AG09319 (cell line): ENCODE results near the gene PHLDA2.

Experiments
- DNase-seq: peaks from one replicate; pipeline ENCODE4 v3.0.0-alpha.2; 2010; ENCODE audit warnings: low read depth; ENCODE audit errors: extremely low read depth
- TF ChIP-seq, protein P1 (sequence below): IDR thresholded peaks from 2 replicates; pipeline ENCODE4 v1.5.1; 2011; ENCODE audit warnings: low read depth, mild to moderate bottlenecking, inconsistent platforms, low read length, moderate library complexity

Gene PHLDA2

DNA sequence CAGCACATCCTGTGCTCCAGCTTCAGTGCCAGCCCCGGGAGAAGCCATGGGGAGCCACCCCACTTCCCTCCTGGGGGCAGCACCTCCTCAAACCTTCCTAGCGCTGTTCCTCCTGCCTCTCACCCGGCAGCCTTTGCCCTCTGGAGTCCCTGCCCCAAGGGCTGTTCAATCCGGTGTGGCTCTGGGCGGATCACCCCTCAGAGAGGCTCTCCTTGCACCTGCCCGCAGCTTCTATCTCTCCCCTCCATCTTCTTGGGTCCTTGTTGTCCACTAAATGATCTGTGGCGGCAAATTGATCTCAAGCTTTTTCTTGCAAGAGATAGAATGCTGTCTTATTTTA is 25.6 kb downstream of the PHLDA2 start:
- TF ChIP-seq, protein P1, sequence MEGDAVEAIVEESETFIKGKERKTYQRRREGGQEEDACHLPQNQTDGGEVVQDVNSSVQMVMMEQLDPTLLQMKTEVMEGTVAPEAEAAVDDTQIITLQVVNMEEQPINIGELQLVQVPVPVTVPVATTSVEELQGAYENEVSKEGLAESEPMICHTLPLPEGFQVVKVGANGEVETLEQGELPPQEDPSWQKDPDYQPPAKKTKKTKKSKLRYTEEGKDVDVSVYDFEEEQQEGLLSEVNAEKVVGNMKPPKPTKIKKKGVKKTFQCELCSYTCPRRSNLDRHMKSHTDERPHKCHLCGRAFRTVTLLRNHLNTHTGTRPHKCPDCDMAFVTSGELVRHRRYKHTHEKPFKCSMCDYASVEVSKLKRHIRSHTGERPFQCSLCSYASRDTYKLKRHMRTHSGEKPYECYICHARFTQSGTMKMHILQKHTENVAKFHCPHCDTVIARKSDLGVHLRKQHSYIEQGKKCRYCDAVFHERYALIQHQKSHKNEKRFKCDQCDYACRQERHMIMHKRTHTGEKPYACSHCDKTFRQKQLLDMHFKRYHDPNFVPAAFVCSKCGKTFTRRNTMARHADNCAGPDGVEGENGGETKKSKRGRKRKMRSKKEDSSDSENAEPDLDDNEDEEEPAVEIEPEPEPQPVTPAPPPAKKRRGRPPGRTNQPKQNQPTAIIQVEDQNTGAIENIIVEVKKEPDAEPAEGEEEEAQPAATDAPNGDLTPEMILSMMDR: no peak
- DNase-seq: no peak

- no peak for DNase-seq
- TF ChIP-seq, protein P1: no peak
Measured at GRCh38 chr11:2902784-2903671, 26.2 kb downstream of the PHLDA2 start.

- TF ChIP-seq, protein P1: no peak
- peak; percentile 69 for DNase-seq
Measured at GRCh38 chr11:2901854-2902783, 27.1 kb downstream of the PHLDA2 start.

DNA sequence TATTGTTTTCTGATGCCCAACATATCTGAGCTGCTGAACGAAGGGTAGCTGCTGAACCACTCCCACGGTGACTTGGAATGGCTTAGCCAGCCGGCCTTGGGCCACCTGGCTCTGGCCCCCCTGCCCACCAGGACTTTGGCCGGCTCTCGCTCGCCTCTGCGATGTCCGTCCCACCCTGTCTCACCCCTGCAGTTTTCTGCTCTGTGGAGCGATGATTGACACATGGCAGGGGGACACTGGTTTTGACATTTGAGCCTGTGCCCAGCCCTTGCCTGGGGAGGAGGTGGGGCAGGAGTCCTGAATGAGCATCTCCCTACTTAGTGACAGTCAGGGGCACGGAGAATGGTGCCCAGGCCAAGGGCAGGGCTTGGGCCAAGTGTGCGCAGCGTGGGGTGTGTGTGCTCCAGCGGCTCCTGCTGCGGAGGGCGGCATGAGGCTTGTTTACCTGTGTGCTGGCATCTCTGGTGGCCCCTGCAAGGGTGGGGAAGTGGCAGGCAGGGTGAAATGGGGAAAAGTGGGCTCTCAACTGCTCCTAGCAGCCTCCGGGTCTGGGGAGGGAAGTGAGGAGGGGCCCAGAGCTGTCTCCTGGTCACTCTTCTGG is 27.9 kb downstream of the PHLDA2 start:
- DNase-seq: no peak

DNA sequence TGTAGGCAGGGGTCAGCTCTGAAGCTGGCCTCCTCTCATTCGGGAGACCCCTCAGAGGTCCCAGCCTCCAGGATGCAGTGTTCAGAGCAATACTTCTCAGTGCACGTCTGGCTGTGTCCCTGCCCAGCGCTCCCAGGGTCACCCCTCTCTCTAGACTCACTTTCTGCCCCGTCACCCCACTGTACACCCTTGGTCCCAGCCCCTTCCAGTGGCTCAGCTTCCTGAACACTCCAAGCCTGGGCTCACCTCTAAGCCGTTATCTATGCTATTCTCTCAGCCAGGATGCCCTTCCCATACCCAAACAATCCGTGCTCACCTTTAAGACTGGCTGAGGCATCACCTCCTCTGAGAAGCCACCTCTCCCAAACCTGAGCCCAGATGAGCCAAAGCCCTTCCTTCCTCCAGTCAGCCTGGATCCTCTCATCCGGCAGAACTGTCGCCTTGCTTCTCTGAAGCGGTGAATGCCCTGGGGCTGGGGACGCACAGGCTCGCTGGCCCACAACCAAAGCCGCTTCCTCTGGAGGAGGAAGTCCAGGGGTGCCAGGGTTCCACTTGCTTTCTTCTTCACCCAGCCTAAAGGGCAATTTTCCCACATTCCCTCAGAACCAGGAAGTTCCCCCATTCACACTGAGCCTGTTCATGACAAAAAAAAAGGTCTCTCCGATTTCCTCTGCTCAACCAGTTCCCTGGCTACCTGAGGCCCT is 30.0 kb downstream of the PHLDA2 start:
- no peak for DNase-seq
- TF ChIP-seq, protein P1: no peak

More for the DNA sequence above, 27.9 kb downstream of the PHLDA2 start:
- TF ChIP-seq, protein P1: no peak

- TF ChIP-seq, protein P1: no peak
- DNase-seq: peak; percentile 44
Measured at GRCh38 chr11:2898366-2899079, 30.7 kb downstream of the PHLDA2 start.
